ENCODE results near the gene ALAS2. TPM values are rescaled to one million over a fixed set of nuclear protein-coding genes. Genes with fewer than 3 reads are reported as not detected.

Gene ALAS2
- total RNA-seq, 4 donors from 2014 or later: not detected

- TF ChIP-seq CTCF (IDR thresholded peaks at IDR 0.05) (no peak), POLR2A (IDR thresholded peaks at IDR 0.05) (no peak)
- no peak for DNase-seq (ENCODE audit: low spot score in 2 of 2)
- no peak overlapping the region for H3K4me3 ChIP-seq (ENCODE audit: low read depth, poor library complexity, severe bottlenecking)
- 29 to 48% methylated on average over 8 to 9 of the region's 9 CpGs for WGBS, 2 donors
- intact Hi-C loops (cut with DNase I; ENCODE audit: low total_unique reads): no loop called here
Measured at GRCh38 chrX:55008571-55009358, 22.0 kb downstream of the ALAS2 start.

- DNase-seq (ENCODE audit: low spot score in 2 of 2): no peak
Measured at GRCh38 chrX:55007656-55008055, 23.1 kb downstream of the ALAS2 start.

GRCh38 chrX:55006827-55007621 is 23.8 kb downstream of the ALAS2 start:
- H3K4me3 ChIP-seq (ENCODE audit: low read depth, poor library complexity, severe bottlenecking): no peak overlapping the region
- 65 to 82% methylated on average over 11 to 18 of the region's 18 CpGs for WGBS, 2 donors
- DNase-seq (ENCODE audit: low spot score in 2 of 2): no peak
- TF ChIP-seq CTCF (IDR thresholded peaks at IDR 0.05): no peak
- no peak for TF ChIP-seq POLR2A (IDR thresholded peaks at IDR 0.05)
- intact Hi-C loops (cut with DNase I; ENCODE audit: low total_unique reads): no loop called here

More at GRCh38 chrX:55007656-55008055, 23.1 kb downstream of the ALAS2 start:
- WGBS, 2 donors: 43 to 59% methylated on average over 6 of the region's 6 CpGs
- no peak for TF ChIP-seq CTCF (IDR thresholded peaks at IDR 0.05)
- no peak for TF ChIP-seq POLR2A (IDR thresholded peaks at IDR 0.05)
- H3K4me3 ChIP-seq (ENCODE audit: low read depth, poor library complexity, severe bottlenecking): no peak overlapping the region
- intact Hi-C loops (cut with DNase I; ENCODE audit: low total_unique reads): no loop called here

GRCh38 chrX:55005256-55005655 is 25.5 kb downstream of the ALAS2 start:
- DNase-seq (ENCODE audit: low spot score in 2 of 2): no peak
- TF ChIP-seq POLR2A (IDR thresholded peaks at IDR 0.05) (no peak), CTCF (IDR thresholded peaks at IDR 0.05) (no peak)
- H3K4me3 ChIP-seq (ENCODE audit: low read depth, poor library complexity, severe bottlenecking): no peak overlapping the region
- intact Hi-C loops (cut with DNase I; ENCODE audit: low total_unique reads): no loop called here

- intact Hi-C loops (cut with DNase I; ENCODE audit: low total_unique reads): no loop called here
- 77 to 100% methylated on average over 1 of the region's 1 CpG for WGBS, 2 donors
- no peak for DNase-seq (ENCODE audit: low spot score in 2 of 2)
- TF ChIP-seq POLR2A (IDR thresholded peaks at IDR 0.05): no peak
- no peak for TF ChIP-seq CTCF (IDR thresholded peaks at IDR 0.05)
- H3K4me3 ChIP-seq (ENCODE audit: low read depth, poor library complexity, severe bottlenecking): no peak overlapping the region
Measured at GRCh38 chrX:55004231-55004630, 26.5 kb downstream of the ALAS2 start.

All from lower leg skin (tissue), 4 donors.